Liver (tissue), 9 donors: ENCODE measurements around the gene TBK1. TPM values are rescaled to one million over a fixed set of nuclear protein-coding genes. Genes with fewer than 3 reads are reported as not detected.

ENCODE experiments used
- DNase-seq: peaks from one replicate; pipeline ENCODE4 v3.0.0-alpha.2; 2017; ENCODE audit warnings: low spot score
- H3K27ac ChIP-seq, 2 donors: one replicate each; pipeline ENCODE4 v1.7.0; 2013; ENCODE audit warnings: inconsistent platforms in 2 of 2, low read length in 2 of 2, control low read depth in 1 of 2, low read depth in 1 of 2, mild to moderate bottlenecking in 1 of 2
- H3K27me3 ChIP-seq, 4 donors: one replicate each; pipeline versions ENCODE4 v1.6.1 to v1.7.0; 2013; ENCODE audit warnings: low read length in 3 of 4, inconsistent platforms in 1 of 4, mild to moderate bottlenecking in 1 of 4, moderate library complexity in 1 of 4; ENCODE audit not compliant: control insufficient read depth in 4 of 4, insufficient read depth in 4 of 4
- H3K36me3 ChIP-seq, 4 donors: one replicate each; pipeline versions ENCODE4 v1.6.1 to v1.7.0; 2013; ENCODE audit warnings: low read length in 3 of 4, mild to moderate bottlenecking in 3 of 4, low read depth in 1 of 4, moderate library complexity in 1 of 4; ENCODE audit not compliant: control insufficient read depth in 4 of 4, insufficient read depth in 3 of 4
- H3K4me1 ChIP-seq, 4 donors: one replicate each; pipeline versions ENCODE4 v1.6.1 to v1.7.0; 2013; ENCODE audit warnings: low read length in 3 of 4, mild to moderate bottlenecking in 3 of 4, moderate library complexity in 1 of 4; ENCODE audit not compliant: control insufficient read depth in 4 of 4, insufficient read depth in 4 of 4
- H3K4me3 ChIP-seq, 3 donors: one replicate each; pipeline versions ENCODE4 v1.6.1 to v1.7.0; 2013; ENCODE audit warnings: low read length in 3 of 3, control low read depth in 1 of 3, low read depth in 1 of 3, mild to moderate bottlenecking in 1 of 3
- H3K9ac ChIP-seq, 2 donors: one replicate each; pipeline ENCODE4 v1.7.0; 2013; ENCODE audit warnings: low read length in 2 of 2, mild to moderate bottlenecking in 2 of 2, moderate library complexity in 2 of 2, control low read depth in 1 of 2, low read depth in 1 of 2
- H3K9me3 ChIP-seq, 4 donors: one replicate each; pipeline versions ENCODE4 v1.6.1 to v1.7.0; 2013; ENCODE audit warnings: low read length in 3 of 4; ENCODE audit not compliant: control insufficient read depth in 4 of 4
- EGR1 ChIP-seq, 2 donors: IDR thresholded peaks; 2 replicates each; pipeline ENCODE4 v1.6.1; 2016 to 2018; ENCODE audit warnings: antibody characterized with exemption in 2 of 2, low read depth in 2 of 2
- FOXA1 ChIP-seq: IDR thresholded peaks from 2 replicates; pipeline ENCODE4 v1.6.1; 2016; ENCODE audit warnings: antibody characterized with exemption
- FOXA2 ChIP-seq: IDR thresholded peaks from 2 replicates; pipeline ENCODE4 v1.6.1; 2016; ENCODE audit warnings: antibody characterized with exemption
- HNF4A ChIP-seq, 2 donors: conservative IDR thresholded peaks; 2 replicates each; pipeline ENCODE4 v1.6.1; 2016; ENCODE audit warnings: antibody characterized with exemption in 2 of 2, mild to moderate bottlenecking in 2 of 2
- HNF4G ChIP-seq: IDR thresholded peaks from 2 replicates; pipeline ENCODE4 v1.6.1; 2016; ENCODE audit warnings: antibody characterized with exemption
- JUND ChIP-seq, 2 donors: IDR thresholded peaks; 2 replicates each; pipeline ENCODE4 v1.6.1; 2016; ENCODE audit warnings: antibody characterized with exemption in 2 of 2
- NR2F2 ChIP-seq: IDR thresholded peaks from 2 replicates; pipeline ENCODE4 v1.6.1; 2016; ENCODE audit warnings: antibody characterized with exemption
- RAD21 ChIP-seq, 2 donors: IDR thresholded peaks; 2 replicates each; pipeline ENCODE4 v1.6.1; 2016; ENCODE audit warnings: antibody characterized with exemption in 2 of 2, mild to moderate bottlenecking in 2 of 2
- SP1 ChIP-seq: IDR thresholded peaks from 2 replicates; pipeline ENCODE4 v1.6.1; 2018; ENCODE audit warnings: antibody characterized with exemption, mild to moderate bottlenecking
- TAF1 ChIP-seq: conservative IDR thresholded peaks from 2 replicates; pipeline ENCODE4 v1.6.1; 2016; ENCODE audit warnings: antibody characterized with exemption, mild to moderate bottlenecking
- YY1 ChIP-seq: IDR thresholded peaks from 2 replicates; pipeline ENCODE4 v1.6.1; 2016; ENCODE audit warnings: antibody characterized with exemption, mild to moderate bottlenecking
- WGBS: extraction: QIAGEN DNeasy Blood & Tissue Kit; methylation state at CpG from one replicate; pipeline ENCODE4 v1.1.7; 2013; 5-methylcytosine and 5-hydroxymethylcytosine counted together
- polyA plus RNA-seq, 2 donors: library from polyadenylated mRNA; stranded (reverse) in 1 of 2; unstranded in 1 of 2; fragments of 200-250 nt in 1 of 2; fragments of >200 nt in 1 of 2; fragmentation: Nextera tagmentation in 1 of 2; extraction: Ambion mirVana in 1 of 2; gene quantifications; one replicate each; pipeline versions ENCODE4 v1.2.1 to v1.2.3, GENCODE V29; 2013 to 2015
- total RNA-seq, 2 donors: library from RNA; depleted of rRNA; stranded (reverse); fragments of >200 nt; gene quantifications; one replicate each; pipeline ENCODE4 v1.2.3, GENCODE V29; 2014
- TF ChIP-seq, protein P1 (sequence below): fragments of 150-350 bp; IDR thresholded peaks from 2 replicates; pipeline ENCODE4 v1.5.1; 2017; ENCODE audit warnings: improper control_type of control experiment, low read depth, low read length; ENCODE audit not compliant: missing input control
- TF ChIP-seq, protein P2 (sequence below): IDR thresholded peaks from 2 replicates; pipeline ENCODE4 v1.6.1; 2016; ENCODE audit warnings: antibody characterized with exemption
- TF ChIP-seq, protein P3 (sequence below): IDR thresholded peaks from 2 replicates; pipeline ENCODE4 v1.6.1; 2016; ENCODE audit warnings: antibody characterized with exemption, mild to moderate bottlenecking
- TF ChIP-seq, protein P4 (sequence below): IDR thresholded peaks from 2 replicates; pipeline ENCODE4 v1.6.1; 2016; ENCODE audit warnings: antibody characterized with exemption
- TF ChIP-seq, protein P5 (sequence below): IDR thresholded peaks from 2 replicates; pipeline ENCODE4 v1.6.1; 2016; ENCODE audit warnings: antibody characterized with exemption
- donor health status: healthy.
- donor health status: healthy.
- donor health status: healthy.
- donor health status: healthy.
- donor health status: healthy.

TBK1 gene
- total and polyA plus RNA-seq, 4 donors, result 7.6 to 20.7 (median 13.9) TPM

DNA sequence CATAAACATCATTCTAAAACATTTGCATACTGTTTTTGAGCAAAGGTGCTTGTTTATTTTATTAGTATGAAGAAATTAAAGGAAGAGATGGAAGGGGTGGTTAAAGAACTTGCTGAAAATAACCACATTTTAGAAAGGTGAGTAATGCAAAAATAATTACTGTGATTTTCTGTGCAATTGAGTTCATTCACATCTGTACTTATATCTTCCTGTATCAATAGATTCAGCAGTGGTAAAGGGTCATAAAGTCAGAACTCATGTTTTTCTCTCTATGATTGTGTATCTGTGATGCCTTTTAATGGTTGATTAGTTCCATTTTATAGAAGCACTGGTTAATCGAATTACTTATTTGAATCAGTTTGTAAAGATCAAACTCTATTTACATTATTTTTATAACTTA, 46.0 kb downstream of the TBK1 start:
- no peaks in the 10 kb centered on the region for H3K4me1 ChIP-seq
- no peak overlapping the region for H3K27ac ChIP-seq
- H3K36me3 ChIP-seq, result peaks cover 12 to 46% (median 42%) of the 10 kb centered on the region in 4 donors
- H3K27me3 ChIP-seq, result no peaks in the 10 kb centered on the region
- TF ChIP-seq, protein P1, sequence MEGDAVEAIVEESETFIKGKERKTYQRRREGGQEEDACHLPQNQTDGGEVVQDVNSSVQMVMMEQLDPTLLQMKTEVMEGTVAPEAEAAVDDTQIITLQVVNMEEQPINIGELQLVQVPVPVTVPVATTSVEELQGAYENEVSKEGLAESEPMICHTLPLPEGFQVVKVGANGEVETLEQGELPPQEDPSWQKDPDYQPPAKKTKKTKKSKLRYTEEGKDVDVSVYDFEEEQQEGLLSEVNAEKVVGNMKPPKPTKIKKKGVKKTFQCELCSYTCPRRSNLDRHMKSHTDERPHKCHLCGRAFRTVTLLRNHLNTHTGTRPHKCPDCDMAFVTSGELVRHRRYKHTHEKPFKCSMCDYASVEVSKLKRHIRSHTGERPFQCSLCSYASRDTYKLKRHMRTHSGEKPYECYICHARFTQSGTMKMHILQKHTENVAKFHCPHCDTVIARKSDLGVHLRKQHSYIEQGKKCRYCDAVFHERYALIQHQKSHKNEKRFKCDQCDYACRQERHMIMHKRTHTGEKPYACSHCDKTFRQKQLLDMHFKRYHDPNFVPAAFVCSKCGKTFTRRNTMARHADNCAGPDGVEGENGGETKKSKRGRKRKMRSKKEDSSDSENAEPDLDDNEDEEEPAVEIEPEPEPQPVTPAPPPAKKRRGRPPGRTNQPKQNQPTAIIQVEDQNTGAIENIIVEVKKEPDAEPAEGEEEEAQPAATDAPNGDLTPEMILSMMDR, result no peak
- H3K9ac ChIP-seq, result no peak overlapping the region
- no peak for DNase-seq
- no peak overlapping the region for H3K4me3 ChIP-seq
- 92% methylated on average over 1 of the region's 1 CpG for WGBS
- no peaks in the 10 kb centered on the region for H3K9me3 ChIP-seq

DNA sequence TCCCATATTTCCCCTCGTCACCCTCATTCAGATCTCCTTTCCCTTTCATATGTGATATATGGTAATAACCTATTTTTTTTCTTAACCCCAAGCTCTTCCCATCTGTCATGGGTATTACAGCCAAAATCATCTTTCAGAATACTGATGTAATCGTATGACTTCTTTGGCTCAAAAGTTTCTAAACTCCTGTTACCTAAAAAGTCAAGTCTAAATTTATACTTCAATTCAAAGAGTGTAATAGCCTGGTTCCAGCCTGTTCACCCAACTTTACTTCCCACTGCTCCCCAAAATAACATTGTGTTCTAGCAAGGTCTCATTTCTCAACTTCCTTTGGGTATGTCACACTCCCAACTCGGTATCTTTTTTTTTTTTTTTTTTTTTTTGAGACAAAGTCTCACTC, 48.5 kb downstream of the TBK1 start:
- DNase-seq, result no peak
- 88% methylated on average over 3 of the region's 3 CpGs for WGBS
- Histone ChIP-seq H3K4me3 (no peak overlapping the region), H3K36me3 (peaks cover 8 to 36% (median 34%) of the 10 kb centered on the region in 4 donors), H3K9me3 (no peaks in the 10 kb centered on the region), H3K9ac (no peak overlapping the region), H3K4me1 (no peaks in the 10 kb centered on the region), H3K27ac (no peak overlapping the region), H3K27me3 (no peaks in the 10 kb centered on the region)
- TF ChIP-seq, protein P1, result no peak
- TF ChIP-seq, protein P2, sequence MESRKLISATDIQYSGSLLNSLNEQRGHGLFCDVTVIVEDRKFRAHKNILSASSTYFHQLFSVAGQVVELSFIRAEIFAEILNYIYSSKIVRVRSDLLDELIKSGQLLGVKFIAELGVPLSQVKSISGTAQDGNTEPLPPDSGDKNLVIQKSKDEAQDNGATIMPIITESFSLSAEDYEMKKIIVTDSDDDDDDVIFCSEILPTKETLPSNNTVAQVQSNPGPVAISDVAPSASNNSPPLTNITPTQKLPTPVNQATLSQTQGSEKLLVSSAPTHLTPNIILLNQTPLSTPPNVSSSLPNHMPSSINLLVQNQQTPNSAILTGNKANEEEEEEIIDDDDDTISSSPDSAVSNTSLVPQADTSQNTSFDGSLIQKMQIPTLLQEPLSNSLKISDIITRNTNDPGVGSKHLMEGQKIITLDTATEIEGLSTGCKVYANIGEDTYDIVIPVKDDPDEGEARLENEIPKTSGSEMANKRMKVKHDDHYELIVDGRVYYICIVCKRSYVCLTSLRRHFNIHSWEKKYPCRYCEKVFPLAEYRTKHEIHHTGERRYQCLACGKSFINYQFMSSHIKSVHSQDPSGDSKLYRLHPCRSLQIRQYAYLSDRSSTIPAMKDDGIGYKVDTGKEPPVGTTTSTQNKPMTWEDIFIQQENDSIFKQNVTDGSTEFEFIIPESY, result no peak
- TF ChIP-seq SP1, result no peak
- TF ChIP-seq HNF4G, result no peak
- TF ChIP-seq, protein P3, sequence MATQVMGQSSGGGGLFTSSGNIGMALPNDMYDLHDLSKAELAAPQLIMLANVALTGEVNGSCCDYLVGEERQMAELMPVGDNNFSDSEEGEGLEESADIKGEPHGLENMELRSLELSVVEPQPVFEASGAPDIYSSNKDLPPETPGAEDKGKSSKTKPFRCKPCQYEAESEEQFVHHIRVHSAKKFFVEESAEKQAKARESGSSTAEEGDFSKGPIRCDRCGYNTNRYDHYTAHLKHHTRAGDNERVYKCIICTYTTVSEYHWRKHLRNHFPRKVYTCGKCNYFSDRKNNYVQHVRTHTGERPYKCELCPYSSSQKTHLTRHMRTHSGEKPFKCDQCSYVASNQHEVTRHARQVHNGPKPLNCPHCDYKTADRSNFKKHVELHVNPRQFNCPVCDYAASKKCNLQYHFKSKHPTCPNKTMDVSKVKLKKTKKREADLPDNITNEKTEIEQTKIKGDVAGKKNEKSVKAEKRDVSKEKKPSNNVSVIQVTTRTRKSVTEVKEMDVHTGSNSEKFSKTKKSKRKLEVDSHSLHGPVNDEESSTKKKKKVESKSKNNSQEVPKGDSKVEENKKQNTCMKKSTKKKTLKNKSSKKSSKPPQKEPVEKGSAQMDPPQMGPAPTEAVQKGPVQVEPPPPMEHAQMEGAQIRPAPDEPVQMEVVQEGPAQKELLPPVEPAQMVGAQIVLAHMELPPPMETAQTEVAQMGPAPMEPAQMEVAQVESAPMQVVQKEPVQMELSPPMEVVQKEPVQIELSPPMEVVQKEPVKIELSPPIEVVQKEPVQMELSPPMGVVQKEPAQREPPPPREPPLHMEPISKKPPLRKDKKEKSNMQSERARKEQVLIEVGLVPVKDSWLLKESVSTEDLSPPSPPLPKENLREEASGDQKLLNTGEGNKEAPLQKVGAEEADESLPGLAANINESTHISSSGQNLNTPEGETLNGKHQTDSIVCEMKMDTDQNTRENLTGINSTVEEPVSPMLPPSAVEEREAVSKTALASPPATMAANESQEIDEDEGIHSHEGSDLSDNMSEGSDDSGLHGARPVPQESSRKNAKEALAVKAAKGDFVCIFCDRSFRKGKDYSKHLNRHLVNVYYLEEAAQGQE, result no peak
- TF ChIP-seq FOXA1, result no peak
- no peak for TF ChIP-seq JUND (IDR thresholded peaks at IDR 0.05)
- no peak for TF ChIP-seq FOXA2
- TF ChIP-seq YY1, result no peak
- TF ChIP-seq HNF4A (conservative IDR thresholded peaks at IDR 0.05), result no peak
- no peak for TF ChIP-seq RAD21 (IDR thresholded peaks at IDR 0.05)
- TF ChIP-seq, protein P4, sequence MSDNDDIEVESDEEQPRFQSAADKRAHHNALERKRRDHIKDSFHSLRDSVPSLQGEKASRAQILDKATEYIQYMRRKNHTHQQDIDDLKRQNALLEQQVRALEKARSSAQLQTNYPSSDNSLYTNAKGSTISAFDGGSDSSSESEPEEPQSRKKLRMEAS, result no peak
- no peak for TF ChIP-seq NR2F2
- no peak for TF ChIP-seq EGR1 (IDR thresholded peaks at IDR 0.05; ENCODE audit: low read depth in 2 of 2)
- TF ChIP-seq, protein P5, sequence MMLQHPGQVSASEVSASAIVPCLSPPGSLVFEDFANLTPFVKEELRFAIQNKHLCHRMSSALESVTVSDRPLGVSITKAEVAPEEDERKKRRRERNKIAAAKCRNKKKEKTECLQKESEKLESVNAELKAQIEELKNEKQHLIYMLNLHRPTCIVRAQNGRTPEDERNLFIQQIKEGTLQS, result no peak
- no peak for TF ChIP-seq TAF1
